ENCODE data around the gene MAEA. TPM values are rescaled to one million over a fixed set of nuclear protein-coding genes. Genes with fewer than 3 reads are reported as not detected.

Gene MAEA
- total and polyA plus RNA-seq, 10 of the 15 experiments (the other 5 are each of a cell fraction or from before 2014, with no cell fraction given), result 3.6 to 67.1 (median 54.6) TPM

DNA sequence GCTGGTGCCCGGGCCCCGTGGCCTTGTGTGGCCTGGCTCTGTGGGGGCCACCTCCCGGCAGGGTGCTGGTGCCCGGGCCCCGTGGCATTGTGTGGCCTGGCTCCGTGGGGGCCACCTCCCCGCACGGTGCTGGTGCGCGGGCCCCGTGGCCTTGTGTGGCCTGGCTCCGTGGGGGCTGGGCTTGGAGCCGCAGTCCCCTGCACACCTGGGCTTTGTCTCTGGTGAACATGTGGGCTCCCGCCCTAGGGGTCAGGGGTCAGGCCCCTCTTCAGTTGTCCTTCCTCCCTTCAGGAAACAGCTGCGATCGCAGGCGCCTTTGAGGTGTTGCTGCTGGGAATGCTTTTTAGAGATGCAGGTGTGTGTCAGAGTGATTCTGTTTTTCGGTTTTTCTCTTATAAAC lies 74.5 kb downstream of the MAEA start:
- in situ Hi-C loops (cut with MboI) (no loop called here), intact Hi-C loops (cut with micrococcal nuclease; ENCODE audit: unreplicated experiment) (loop anchor here (5.0 kb wide), 1 partner anchor 337 kb away; no protein-coding TSS in a partner anchor)
- H3K36me3 ChIP-seq (ENCODE audit: control insufficient read depth in 2 of 2, insufficient read depth in 2 of 2, low read length in 1 of 2), result no peaks in the 10 kb centered on the region
- H3K4me2 ChIP-seq (ENCODE audit: control insufficient read depth, insufficient read depth), result no peak overlapping the region
- no peak overlapping the region for H3K4me3 ChIP-seq
- POLR2A ChIA-PET, result no interaction called here
- no TSS peak for BruUV-seq (replicated peaks)
- FAIRE-seq (no peak), ATAC-seq (no peak), DNase-seq (ENCODE audit: low read depth, low spot score) (no peak)
- H3K9me3 ChIP-seq (replicated peaks; ENCODE audit: control insufficient read depth, insufficient read depth, low read length), result no peaks in the 10 kb centered on the region
- CTCF ChIA-PET, result interaction anchor here (0.6 kb wide), 1 partner anchor 217 kb away, joined by 3 read pairs; no protein-coding TSS in a partner anchor
- H3K27me3 ChIP-seq (replicated peaks in 1 of 2; ENCODE audit: control insufficient read depth in 2 of 2, insufficient read depth in 2 of 2, low read length in 1 of 2), result no peaks in the 10 kb centered on the region
- no peaks in the 10 kb centered on the region for H4K20me1 ChIP-seq (ENCODE audit: control insufficient read depth, insufficient read depth)
- no peak overlapping the region for H3K9ac ChIP-seq (ENCODE audit: control insufficient read depth, insufficient read depth, low read length)
- H3K27ac ChIP-seq (ENCODE audit: control insufficient read depth, insufficient read depth), result no peak overlapping the region
- no peaks in the 10 kb centered on the region for H3K4me1 ChIP-seq (ENCODE audit: control insufficient read depth, insufficient read depth, low read length)
- TF ChIP-seq IKZF1 (conservative IDR thresholded peaks at IDR 0.05) (no peak), IKZF2 (IDR thresholded peaks at IDR 0.05) (no peak), ESRRA (IDR thresholded peaks at IDR 0.05; ENCODE audit: low read length) (no peak), SRF (IDR thresholded peaks at IDR 0.05; ENCODE audit: low read depth in 2 of 2, low read length in 2 of 2) (no peak), ZNF274 (IDR thresholded peaks at IDR 0.05; ENCODE audit: insufficient read depth, insufficient read length) (no peak), HDGF (IDR thresholded peaks at IDR 0.05) (no peak)
- RAD21 ChIA-PET (ENCODE audit: unreplicated experiment), result no interaction called here
- SMC1A ChIA-PET (ENCODE audit: uncharacterized antibody, unreplicated experiment), result no interaction called here
- no peaks in the 10 kb centered on the region for H3K79me2 ChIP-seq (ENCODE audit: control insufficient read depth, insufficient read depth, low read length)
- WGBS (ENCODE audit: insufficient coverage, insufficient replicate concordance, low lambda C conversion rate, missing lambda C conversion rate), result 81% methylated on average over 16 of the region's 18 CpGs
- no peak overlapping the region for H2AFZ ChIP-seq (ENCODE audit: control insufficient read depth, low read depth, low read length)

GRCh38 chr4:1364748-1365147 lies 75.1 kb downstream of the MAEA start:
- no peak for DNase-seq (ENCODE audit: low read depth, low spot score)
- intact Hi-C loops (cut with micrococcal nuclease; ENCODE audit: unreplicated experiment), result loop anchor here (5.0 kb wide), 1 partner anchor 337 kb away; no protein-coding TSS in a partner anchor
- H3K79me2 ChIP-seq (ENCODE audit: control insufficient read depth, insufficient read depth, low read length), result no peaks in the 10 kb centered on the region
- no peak for ATAC-seq
- no peak for TF ChIP-seq GATAD2B (conservative IDR thresholded peaks at IDR 0.05; ENCODE audit: low read depth)
- no peak for TF ChIP-seq STAT1 (conservative IDR thresholded peaks at IDR 0.05)
- TF ChIP-seq, protein P1, sequence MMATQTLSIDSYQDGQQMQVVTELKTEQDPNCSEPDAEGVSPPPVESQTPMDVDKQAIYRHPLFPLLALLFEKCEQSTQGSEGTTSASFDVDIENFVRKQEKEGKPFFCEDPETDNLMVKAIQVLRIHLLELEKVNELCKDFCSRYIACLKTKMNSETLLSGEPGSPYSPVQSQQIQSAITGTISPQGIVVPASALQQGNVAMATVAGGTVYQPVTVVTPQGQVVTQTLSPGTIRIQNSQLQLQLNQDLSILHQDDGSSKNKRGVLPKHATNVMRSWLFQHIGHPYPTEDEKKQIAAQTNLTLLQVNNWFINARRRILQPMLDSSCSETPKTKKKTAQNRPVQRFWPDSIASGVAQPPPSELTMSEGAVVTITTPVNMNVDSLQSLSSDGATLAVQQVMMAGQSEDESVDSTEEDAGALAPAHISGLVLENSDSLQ (IDR thresholded peaks at IDR 0.05), result no peak
- TF ChIP-seq ZNF217 (IDR thresholded peaks at IDR 0.05), result no peak
- no peak for TF ChIP-seq PML (IDR thresholded peaks at IDR 0.05; ENCODE audit: low read length)
- TF ChIP-seq ATF2 (IDR thresholded peaks at IDR 0.05; ENCODE audit: low read length), result no peak
- TF ChIP-seq SMC3 (IDR thresholded peaks at IDR 0.05; ENCODE audit: borderline replicate concordance, low read length), result no peak
- RAD21 ChIA-PET (ENCODE audit: unreplicated experiment), result no interaction called here
- H3K4me2 ChIP-seq (ENCODE audit: control insufficient read depth, insufficient read depth), result no peak overlapping the region
- no peak overlapping the region for H3K27ac ChIP-seq (ENCODE audit: control insufficient read depth, insufficient read depth)
- H3K4me3 ChIP-seq, result no peak overlapping the region
- H3K9me3 ChIP-seq (replicated peaks; ENCODE audit: control insufficient read depth, insufficient read depth, low read length), result no peaks in the 10 kb centered on the region
- WGBS (ENCODE audit: insufficient coverage, insufficient replicate concordance, low lambda C conversion rate, missing lambda C conversion rate), result 88% methylated on average over 13 of the region's 13 CpGs
- no TSS peak for BruUV-seq (replicated peaks)
- FAIRE-seq, result no peak
- H2AFZ ChIP-seq (ENCODE audit: control insufficient read depth, low read depth, low read length), result no peak overlapping the region
- in situ Hi-C loops (cut with MboI), result no loop called here
- POLR2A ChIA-PET, result no interaction called here
- no peaks in the 10 kb centered on the region for H4K20me1 ChIP-seq (ENCODE audit: control insufficient read depth, insufficient read depth)
- H3K4me1 ChIP-seq (ENCODE audit: control insufficient read depth, insufficient read depth, low read length), result no peaks in the 10 kb centered on the region
- no peaks in the 10 kb centered on the region for H3K27me3 ChIP-seq (replicated peaks in 1 of 2; ENCODE audit: control insufficient read depth in 2 of 2, insufficient read depth in 2 of 2, low read length in 1 of 2)
- CTCF ChIA-PET, result interaction anchor here (0.5 to 0.6 kb wide), 2 partner anchors 218 to 443 kb away, joined by 3 read pairs; no protein-coding TSS in a partner anchor
- SMC1A ChIA-PET (ENCODE audit: uncharacterized antibody, unreplicated experiment), result no interaction called here
- no peaks in the 10 kb centered on the region for H3K36me3 ChIP-seq (ENCODE audit: control insufficient read depth in 2 of 2, insufficient read depth in 2 of 2, low read length in 1 of 2)
- no peak overlapping the region for H3K9ac ChIP-seq (ENCODE audit: control insufficient read depth, insufficient read depth, low read length)

Data from GM12878 (cell line).